Measurements from ENCODE around the gene WDR81.
A peak's percentile ranks its signal among the peaks of the same experiment; 100 is the strongest.

DNA sequence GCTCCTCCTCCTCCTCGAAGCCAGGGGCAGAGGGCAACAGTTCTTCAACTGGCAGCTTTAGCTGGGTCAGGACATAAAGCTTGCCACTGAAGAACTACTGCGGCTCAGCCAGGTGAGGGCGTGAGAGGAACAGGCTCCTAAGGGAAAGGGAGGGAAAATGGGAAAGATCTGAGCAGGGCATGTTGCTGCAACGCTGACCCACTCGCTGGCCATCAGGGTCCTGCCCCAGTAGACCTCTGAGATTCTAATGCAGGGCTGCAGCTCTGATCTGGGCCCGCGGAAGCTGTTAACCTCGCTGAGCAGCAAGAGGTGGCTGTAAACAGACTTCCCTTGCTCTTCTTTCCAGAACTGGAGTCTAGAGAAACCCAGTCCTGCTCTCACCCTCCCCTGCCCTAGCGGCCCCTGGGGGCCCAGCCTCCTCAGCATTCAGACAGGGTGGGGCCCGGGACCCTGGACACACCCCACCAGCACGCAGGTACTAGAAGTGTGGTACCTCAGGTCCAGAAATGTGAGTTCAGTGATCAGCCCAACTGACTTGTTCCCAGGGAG, 10.6 kb upstream of the WDR81 start:
- TF ChIP-seq, protein P1, sequence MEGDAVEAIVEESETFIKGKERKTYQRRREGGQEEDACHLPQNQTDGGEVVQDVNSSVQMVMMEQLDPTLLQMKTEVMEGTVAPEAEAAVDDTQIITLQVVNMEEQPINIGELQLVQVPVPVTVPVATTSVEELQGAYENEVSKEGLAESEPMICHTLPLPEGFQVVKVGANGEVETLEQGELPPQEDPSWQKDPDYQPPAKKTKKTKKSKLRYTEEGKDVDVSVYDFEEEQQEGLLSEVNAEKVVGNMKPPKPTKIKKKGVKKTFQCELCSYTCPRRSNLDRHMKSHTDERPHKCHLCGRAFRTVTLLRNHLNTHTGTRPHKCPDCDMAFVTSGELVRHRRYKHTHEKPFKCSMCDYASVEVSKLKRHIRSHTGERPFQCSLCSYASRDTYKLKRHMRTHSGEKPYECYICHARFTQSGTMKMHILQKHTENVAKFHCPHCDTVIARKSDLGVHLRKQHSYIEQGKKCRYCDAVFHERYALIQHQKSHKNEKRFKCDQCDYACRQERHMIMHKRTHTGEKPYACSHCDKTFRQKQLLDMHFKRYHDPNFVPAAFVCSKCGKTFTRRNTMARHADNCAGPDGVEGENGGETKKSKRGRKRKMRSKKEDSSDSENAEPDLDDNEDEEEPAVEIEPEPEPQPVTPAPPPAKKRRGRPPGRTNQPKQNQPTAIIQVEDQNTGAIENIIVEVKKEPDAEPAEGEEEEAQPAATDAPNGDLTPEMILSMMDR (IDR thresholded peaks at IDR 0.05): peak; percentile 16 to 72 (median 47)
- TF ChIP-seq POLR2AphosphoS5 (IDR thresholded peaks at IDR 0.05): peak; percentile 37
